ENCODE results near the gene DGKI. TPM values are rescaled to one million over a fixed set of nuclear protein-coding genes. Genes with fewer than 3 reads are reported as not detected.

The DGKI gene
- total and polyA plus RNA-seq, 8 donors, result under 0.01 to 5.1 (median 0.20) TPM; not detected in 3

DNA sequence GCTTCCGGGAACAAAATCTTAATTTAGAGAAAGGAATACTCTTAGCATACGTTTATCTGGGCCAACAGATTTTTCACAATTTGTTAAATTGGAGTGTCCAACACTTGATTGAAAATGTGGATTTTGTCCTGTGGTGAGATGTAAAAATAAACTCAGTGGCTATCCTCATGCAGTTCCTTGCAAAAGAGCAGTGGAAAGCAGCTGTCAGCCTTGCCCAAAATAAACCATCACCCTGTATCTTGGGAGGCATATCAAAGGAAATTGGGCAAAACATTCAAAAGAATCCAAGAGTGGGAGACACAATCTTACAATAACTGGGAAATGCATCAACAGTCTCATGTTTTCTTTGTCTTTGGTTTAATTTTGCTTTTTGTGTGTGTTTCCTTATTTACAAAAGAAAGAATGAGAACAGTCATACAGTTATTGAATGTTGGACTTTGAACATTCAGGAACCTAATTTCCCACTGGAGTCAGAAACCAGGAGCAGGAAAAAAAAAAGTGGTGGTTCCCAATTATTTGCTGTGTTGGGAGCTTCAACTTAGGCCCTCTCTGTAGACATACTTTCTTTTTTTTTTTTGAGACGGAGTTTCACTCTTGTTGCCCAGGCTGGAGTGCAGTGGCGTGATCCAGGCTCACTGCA is 44.4 kb upstream of the DGKI start:
- TF ChIP-seq CTCF (IDR thresholded peaks at IDR 0.05) (no peak), POLR2AphosphoS5 (IDR thresholded peaks at IDR 0.05) (no peak), POLR2A (IDR thresholded peaks at IDR 0.05) (no peak), EP300 (IDR thresholded peaks at IDR 0.05) (no peak)
- no peaks in the 10 kb centered on the region for H3K27me3 ChIP-seq
- no peak overlapping the region for H3K4me3 ChIP-seq
- peaks cover 20 to 90% (median 79%) of the 10 kb centered on the region in 4 donors for H3K36me3 ChIP-seq
- DNase-seq, result no peak
- intact Hi-C loops (cut with DNase I; ENCODE audit: low total_unique reads), result loop anchor here (10.0 kb wide), 1 partner anchor 236 kb away; no protein-coding TSS in a partner anchor
- peaks cover 0 to 18% (median 10%) of the 10 kb centered on the region in 4 donors for H3K4me1 ChIP-seq
- H3K27ac ChIP-seq, result no peak overlapping the region
- no peaks in the 10 kb centered on the region for H3K9me3 ChIP-seq
- 64 to 80% (median 77%) methylated on average over 4 of the region's 4 CpGs for WGBS, 5 donors

- DNase-seq, result no peak
Observed at GRCh38 chr7:137890449-137890921, 43.7 kb upstream of the DGKI start.

DNA sequence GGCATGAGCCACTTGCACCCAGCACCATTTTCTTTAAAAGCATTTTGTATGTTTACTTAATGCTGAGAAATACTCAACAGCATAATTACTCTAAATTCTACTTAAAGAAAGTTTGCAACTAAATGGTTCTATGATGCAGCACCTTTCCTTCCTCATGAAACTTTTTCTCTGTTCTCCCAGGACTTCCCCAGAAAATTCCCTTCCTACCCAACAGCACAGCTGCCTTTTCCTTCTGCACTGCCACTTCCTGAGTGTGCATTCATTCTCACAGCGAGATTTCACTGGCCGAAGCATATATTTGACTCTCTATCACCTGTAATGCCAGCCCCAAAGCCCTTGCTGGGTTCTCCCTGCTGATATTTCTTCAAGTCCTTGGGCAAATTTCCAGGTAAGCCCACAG is 41.5 kb upstream of the DGKI start:
- intact Hi-C loops (cut with DNase I; ENCODE audit: low total_unique reads), result no loop called here
- no peak overlapping the region for H3K27ac ChIP-seq
- no peak overlapping the region for H3K4me3 ChIP-seq
- TF ChIP-seq POLR2A (IDR thresholded peaks at IDR 0.05) (no peak), EP300 (IDR thresholded peaks at IDR 0.05) (no peak), POLR2AphosphoS5 (IDR thresholded peaks at IDR 0.05) (no peak), CTCF (IDR thresholded peaks at IDR 0.05) (no peak)
- WGBS, 5 donors, result 67 to 87% (median 86%) methylated on average over 2 of the region's 2 CpGs
- H3K4me1 ChIP-seq, result peaks cover 0 to 18% (median 10%) of the 10 kb centered on the region in 4 donors
- no peaks in the 10 kb centered on the region for H3K27me3 ChIP-seq
- H3K36me3 ChIP-seq, result peaks cover 25 to 91% (median 78%) of the 10 kb centered on the region in 4 donors
- DNase-seq, result no peak
- no peaks in the 10 kb centered on the region for H3K9me3 ChIP-seq

More at GRCh38 chr7:137890449-137890921, 43.7 kb upstream of the DGKI start:
- Histone ChIP-seq H3K27me3 (no peaks in the 10 kb centered on the region), H3K36me3 (peaks cover 16 to 90% (median 78%) of the 10 kb centered on the region in 4 donors), H3K4me1 (peaks cover 0 to 18% (median 10%) of the 10 kb centered on the region in 4 donors), H3K4me3 (no peak overlapping the region), H3K9me3 (no peaks in the 10 kb centered on the region), H3K27ac (no peak overlapping the region)
- WGBS, 5 donors, result 54 to 86% (median 74%) methylated on average over 3 of the region's 3 CpGs
- TF ChIP-seq POLR2AphosphoS5 (IDR thresholded peaks at IDR 0.05) (no peak), POLR2A (IDR thresholded peaks at IDR 0.05) (no peak), CTCF (IDR thresholded peaks at IDR 0.05) (no peak), EP300 (IDR thresholded peaks at IDR 0.05) (no peak)
- intact Hi-C loops (cut with DNase I; ENCODE audit: low total_unique reads), result loop anchor here (10.0 kb wide), 1 partner anchor 236 kb away; no protein-coding TSS in a partner anchor

DNA sequence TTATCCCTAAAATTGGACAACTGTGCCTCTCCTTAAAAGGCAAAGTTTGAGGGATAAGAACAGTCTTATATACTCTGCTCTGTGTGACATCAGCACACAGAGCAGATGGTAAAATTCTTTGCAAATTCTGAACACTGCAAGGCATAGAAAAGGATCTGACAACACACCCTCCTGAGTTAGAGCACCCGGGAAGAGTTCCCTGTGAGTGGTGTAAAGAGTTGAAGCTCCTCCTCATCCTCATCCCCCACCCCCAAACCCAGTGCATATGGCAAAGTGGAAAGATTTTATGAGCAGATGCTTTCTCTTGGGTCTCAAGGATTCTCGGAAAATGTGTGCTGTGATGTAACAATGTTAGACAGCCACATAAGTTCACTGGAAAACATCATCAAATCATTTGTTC is 40.0 kb upstream of the DGKI start:
- H3K4me3 ChIP-seq, result no peak overlapping the region
- peaks cover 0 to 17% (median 10%) of the 10 kb centered on the region in 4 donors for H3K4me1 ChIP-seq
- no peak for TF ChIP-seq CTCF (IDR thresholded peaks at IDR 0.05)
- TF ChIP-seq POLR2AphosphoS5 (IDR thresholded peaks at IDR 0.05), result no peak
- TF ChIP-seq EP300 (IDR thresholded peaks at IDR 0.05), result no peak
- no peak for TF ChIP-seq POLR2A (IDR thresholded peaks at IDR 0.05)
- peak in 1 of 2 donors; percentile 58 for DNase-seq
- intact Hi-C loops (cut with DNase I; ENCODE audit: low total_unique reads), result no loop called here
- H3K27me3 ChIP-seq, result no peaks in the 10 kb centered on the region
- peaks cover 38 to 92% (median 79%) of the 10 kb centered on the region in 4 donors for H3K36me3 ChIP-seq
- H3K9me3 ChIP-seq, result peaks cover 0 to 6% (median 3%) of the 10 kb centered on the region in 4 donors
- H3K27ac ChIP-seq, result peak overlapping the region in 2 of 5 donors; percentile 4 to 30
- WGBS, 5 donors, result 45 to 79% (median 73%) methylated on average over 2 of the region's 2 CpGs

Measured in stomach (tissue), 9 donors.